Measurements from ENCODE around the gene PNMT. TPM values are rescaled to one million over a fixed set of nuclear protein-coding genes. Genes with fewer than 3 reads are reported as not detected.

Gene PNMT
- total and polyA plus RNA-seq, 2 experiments from 2014 or later, result 51.9 to 204 TPM

DNA sequence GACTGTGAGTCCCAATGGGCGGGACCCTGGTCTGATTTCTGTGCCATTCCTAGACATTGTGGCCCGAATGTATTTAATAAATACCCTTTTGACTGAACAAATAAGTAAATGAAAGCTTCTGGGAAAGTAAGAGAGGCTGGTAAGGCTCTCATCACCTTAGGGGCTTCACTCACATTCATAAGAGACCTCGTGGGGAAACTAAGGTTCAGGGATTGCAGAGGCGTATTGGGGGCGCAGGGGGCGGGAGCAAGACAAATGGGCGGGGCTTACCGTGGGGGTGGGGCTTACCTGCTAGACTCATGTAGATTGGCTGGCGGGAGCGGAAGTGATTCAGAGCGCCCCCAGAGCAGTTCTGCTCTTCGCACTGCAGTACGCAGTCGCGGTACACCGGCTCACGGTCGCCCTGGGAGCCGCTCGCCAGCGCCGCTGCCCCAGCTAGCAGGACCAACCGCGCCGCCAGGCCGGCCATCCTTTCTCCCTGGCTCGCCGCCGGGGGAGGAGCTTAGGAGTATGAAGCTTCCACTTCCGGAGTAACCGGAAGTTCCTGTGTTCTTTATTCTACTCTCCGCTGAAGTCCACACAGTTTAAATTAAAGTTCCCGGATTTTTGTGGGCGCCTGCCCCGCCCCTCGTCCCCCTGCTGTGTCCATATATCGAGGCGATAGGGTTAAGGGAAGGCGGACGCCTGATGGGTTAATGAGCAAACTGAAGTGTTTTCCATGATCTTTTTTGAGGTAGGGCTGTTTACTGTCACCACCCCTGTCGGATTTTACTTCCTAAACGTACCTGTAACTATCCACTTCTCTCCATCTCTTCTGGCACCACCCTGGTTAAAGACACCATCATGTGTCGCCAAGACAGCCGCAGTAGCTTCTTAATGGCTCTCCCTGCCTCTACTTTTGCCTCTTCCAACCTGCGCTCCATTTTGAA, 19.6 kb downstream of the PNMT start, which contains the start of gene PGAP3:
PGAP3 (minus strand) TSS at position 512 of the 929 bp plus-strand sequence; CDS start at position 469, 43 bp downstream.
- H3K27ac ChIP-seq, result peak within 1 kb of the TSS; percentile 85
- no peaks in the 10 kb centered on the region for H3K9me3 ChIP-seq (ENCODE audit: low read depth)
- 5% methylated on average over 40 of the region's 45 CpGs for WGBS (ENCODE audit: low lambda C conversion rate, missing lambda C conversion rate)
- H2AFZ ChIP-seq, result peak within 1 kb of the TSS; percentile 95
- H3K79me2 ChIP-seq, result no peaks in the 10 kb centered on the region
- peak within 1 kb of the TSS; percentile 86 for H3K4me2 ChIP-seq
- H4K20me1 ChIP-seq (ENCODE audit: insufficient read depth, poor library complexity, severe bottlenecking), result no peaks in the 10 kb centered on the region
- H3K4me3 ChIP-seq, result peak within 1 kb of the TSS; percentile 46
- no peaks in the 10 kb centered on the region for H3K27me3 ChIP-seq
- H3K36me3 ChIP-seq (replicated peaks; ENCODE audit: insufficient read depth, low read depth), result no peaks in the 10 kb centered on the region
- peak; percentile 92 for DNase-seq (ENCODE audit: low spot score)
- TF ChIP-seq, protein P1, sequence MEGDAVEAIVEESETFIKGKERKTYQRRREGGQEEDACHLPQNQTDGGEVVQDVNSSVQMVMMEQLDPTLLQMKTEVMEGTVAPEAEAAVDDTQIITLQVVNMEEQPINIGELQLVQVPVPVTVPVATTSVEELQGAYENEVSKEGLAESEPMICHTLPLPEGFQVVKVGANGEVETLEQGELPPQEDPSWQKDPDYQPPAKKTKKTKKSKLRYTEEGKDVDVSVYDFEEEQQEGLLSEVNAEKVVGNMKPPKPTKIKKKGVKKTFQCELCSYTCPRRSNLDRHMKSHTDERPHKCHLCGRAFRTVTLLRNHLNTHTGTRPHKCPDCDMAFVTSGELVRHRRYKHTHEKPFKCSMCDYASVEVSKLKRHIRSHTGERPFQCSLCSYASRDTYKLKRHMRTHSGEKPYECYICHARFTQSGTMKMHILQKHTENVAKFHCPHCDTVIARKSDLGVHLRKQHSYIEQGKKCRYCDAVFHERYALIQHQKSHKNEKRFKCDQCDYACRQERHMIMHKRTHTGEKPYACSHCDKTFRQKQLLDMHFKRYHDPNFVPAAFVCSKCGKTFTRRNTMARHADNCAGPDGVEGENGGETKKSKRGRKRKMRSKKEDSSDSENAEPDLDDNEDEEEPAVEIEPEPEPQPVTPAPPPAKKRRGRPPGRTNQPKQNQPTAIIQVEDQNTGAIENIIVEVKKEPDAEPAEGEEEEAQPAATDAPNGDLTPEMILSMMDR (IDR thresholded peaks at IDR 0.05; ENCODE audit: poor library complexity), result no peak
- TF ChIP-seq EZH2 (IDR thresholded peaks at IDR 0.05; ENCODE audit: borderline replicate concordance) (no peak), EZH2phosphoT487 (IDR thresholded peaks at IDR 0.05; ENCODE audit: low read depth, severe bottlenecking, unreplicated experiment) (no peak)
- peaks cover 16% of the 10 kb centered on the region for H3K4me1 ChIP-seq (ENCODE audit: insufficient read depth)
- no peaks in the 10 kb centered on the region for H3K9me2 ChIP-seq (replicated peaks; ENCODE audit: insufficient read depth)

GRCh38 chr17:39688475-39688835, 20.2 kb downstream of the PNMT start:
- Histone ChIP-seq H3K4me1 (ENCODE audit: insufficient read depth) (peaks cover 16% of the 10 kb centered on the region), H3K4me3 (peak overlapping the region; percentile 46), H3K79me2 (no peaks in the 10 kb centered on the region), H3K9me3 (ENCODE audit: low read depth) (no peaks in the 10 kb centered on the region), H3K27me3 (no peaks in the 10 kb centered on the region), H3K4me2 (peak overlapping the region; percentile 86), H3K9me2 (replicated peaks; ENCODE audit: insufficient read depth) (no peaks in the 10 kb centered on the region), H3K27ac (peak overlapping the region; percentile 85), H4K20me1 (ENCODE audit: insufficient read depth, poor library complexity, severe bottlenecking) (no peaks in the 10 kb centered on the region), H3K36me3 (replicated peaks; ENCODE audit: insufficient read depth, low read depth) (no peaks in the 10 kb centered on the region), H2AFZ (peak overlapping the region; percentile 95)
- WGBS (ENCODE audit: low lambda C conversion rate, missing lambda C conversion rate), result 15% methylated on average over 6 of the region's 6 CpGs
- no peak for TF ChIP-seq EZH2 (IDR thresholded peaks at IDR 0.05; ENCODE audit: borderline replicate concordance)
- TF ChIP-seq, protein P1 (IDR thresholded peaks at IDR 0.05; ENCODE audit: poor library complexity), result no peak
- no peak for TF ChIP-seq EZH2phosphoT487 (IDR thresholded peaks at IDR 0.05; ENCODE audit: low read depth, severe bottlenecking, unreplicated experiment)
- DNase-seq (ENCODE audit: low spot score), result no peak

DNA sequence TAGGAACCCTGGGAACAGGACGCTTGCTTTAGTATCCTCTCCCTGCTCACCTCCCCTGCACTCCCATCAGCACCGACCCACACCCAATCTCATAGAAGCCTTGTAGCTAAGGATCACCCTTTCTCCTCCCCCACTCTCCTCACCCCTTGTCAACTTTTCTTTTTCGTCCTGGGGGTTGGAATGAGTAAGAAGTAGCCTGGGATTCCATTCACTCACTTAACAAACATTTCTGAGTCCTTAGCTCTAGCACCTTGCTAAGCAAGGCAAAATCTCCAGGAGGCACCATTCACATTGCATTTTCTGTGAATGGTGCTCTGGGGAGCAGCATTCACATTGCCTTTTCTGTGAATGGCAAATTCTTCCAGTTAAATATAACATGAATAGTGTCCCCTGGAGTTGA, 20.7 kb downstream of the PNMT start:
- 17% methylated on average over 3 of the region's 3 CpGs for WGBS (ENCODE audit: low lambda C conversion rate, missing lambda C conversion rate)
- Histone ChIP-seq H3K4me3 (peak overlapping the region; percentile 46), H3K9me3 (ENCODE audit: low read depth) (no peaks in the 10 kb centered on the region), H3K79me2 (no peaks in the 10 kb centered on the region), H4K20me1 (ENCODE audit: insufficient read depth, poor library complexity, severe bottlenecking) (no peaks in the 10 kb centered on the region), H3K4me1 (ENCODE audit: insufficient read depth) (peaks cover 16% of the 10 kb centered on the region), H3K9me2 (replicated peaks; ENCODE audit: insufficient read depth) (no peaks in the 10 kb centered on the region), H3K36me3 (replicated peaks; ENCODE audit: insufficient read depth, low read depth) (no peaks in the 10 kb centered on the region), H3K27me3 (no peaks in the 10 kb centered on the region), H2AFZ (peak overlapping the region; percentile 95), H3K4me2 (peak overlapping the region; percentile 86), H3K27ac (peak overlapping the region; percentile 85)
- no peak for DNase-seq (ENCODE audit: low spot score)
- TF ChIP-seq EZH2 (IDR thresholded peaks at IDR 0.05; ENCODE audit: borderline replicate concordance) (no peak), EZH2phosphoT487 (IDR thresholded peaks at IDR 0.05; ENCODE audit: low read depth, severe bottlenecking, unreplicated experiment) (no peak)
- TF ChIP-seq, protein P1 (IDR thresholded peaks at IDR 0.05; ENCODE audit: poor library complexity), result no peak

Measured in hepatocyte (in vitro differentiated cells).